Cardiac septum (tissue), 1 donor: ENCODE results near the gene SERP2. TPM values are rescaled to one million over a fixed set of nuclear protein-coding genes. Genes with fewer than 3 reads are reported as not detected.

Source experiments
- DNase-seq: peaks from one replicate; pipeline ENCODE4 v3.0.0-alpha.2; 2020; ENCODE audit warnings: low spot score
- intact Hi-C: fragments of 100-400 bp; cut with DNase I; formaldehyde crosslinking; loops from one replicate; pipeline ENCODE4 v1.14.0; 2022
- total RNA-seq: library from RNA; stranded (reverse); fragmentation: NEBNext Ultra II Directional; extraction: Animal tissue kit (Norgen Biotek cat#: 25700); gene quantifications from one replicate; pipeline ENCODE4 v1.2.1, GENCODE V29; 2021
- donor health status: DM: no; HTN: no; CAD: no.

SERP2 gene
- total RNA-seq, 1 donor from 2014 or later: 7.9 TPM

- DNase-seq: no peak
- intact Hi-C loops: no loop called here
Observed at GRCh38 chr13:44354331-44354730, 19.3 kb upstream of the SERP2 start.

DNA sequence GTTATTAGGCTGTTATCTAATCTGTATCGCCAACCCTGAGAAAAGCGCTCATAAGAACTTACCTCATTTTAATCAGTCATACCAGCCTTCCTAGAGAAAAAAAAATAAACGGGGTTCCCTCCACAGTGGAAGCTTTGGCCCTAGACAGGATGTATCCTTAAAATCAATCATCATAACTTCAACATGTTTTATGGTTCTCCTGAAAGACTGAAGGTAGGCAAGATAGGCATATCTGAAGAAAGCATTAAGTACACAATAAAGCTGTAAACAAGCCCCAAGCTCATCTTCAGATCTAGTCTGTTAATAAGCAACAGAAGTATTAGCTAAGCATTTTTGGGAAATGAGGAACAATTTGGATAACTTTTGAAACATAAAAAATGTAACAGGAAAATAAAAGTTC is 18.7 kb upstream of the SERP2 start:
- intact Hi-C loops: no loop called here
- no peak for DNase-seq

- intact Hi-C loops: no loop called here
- DNase-seq: no peak
Observed at GRCh38 chr13:44355621-44356020, 18.0 kb upstream of the SERP2 start.

- intact Hi-C loops: loop anchor here (5.0 kb wide), 1 partner anchor 48 kb away; no protein-coding TSS in a partner anchor
- DNase-seq: no peak
Observed at GRCh38 chr13:44359983-44360375, 13.6 kb upstream of the SERP2 start.

DNA sequence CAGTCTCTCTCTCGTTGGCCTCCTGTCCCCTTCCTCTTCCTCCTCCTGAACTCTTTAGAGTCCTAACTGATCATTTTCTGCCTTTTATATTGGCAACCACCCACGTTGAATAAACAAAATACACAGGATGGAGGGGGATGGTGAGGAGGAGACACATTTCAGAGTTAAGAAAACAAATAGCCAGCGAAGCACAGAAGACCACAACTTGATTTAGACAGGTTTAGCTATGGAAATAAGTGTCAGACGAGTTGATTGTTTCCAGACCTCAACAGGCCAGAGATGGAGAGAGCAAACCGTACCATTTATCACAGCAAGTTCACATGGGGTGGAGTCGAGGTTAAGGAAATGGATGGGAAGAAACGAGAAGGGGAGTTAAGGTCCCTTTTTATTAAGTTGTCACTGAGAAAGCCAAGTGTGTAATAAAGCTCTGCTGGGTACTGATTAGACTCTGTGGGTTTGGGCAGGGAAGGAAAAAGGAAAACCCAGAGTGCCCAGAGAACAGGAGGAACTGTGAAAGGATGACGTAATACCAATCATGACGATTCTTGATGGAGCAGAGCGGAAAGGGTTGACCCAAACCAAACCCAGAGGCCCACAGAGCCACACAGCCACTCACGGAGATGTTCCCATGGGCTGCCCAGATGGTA is 11.1 kb upstream of the SERP2 start:
- no peak for DNase-seq
- intact Hi-C loops: loop anchor here (5.0 kb wide), 1 partner anchor 50 kb away; no protein-coding TSS in a partner anchor

DNA sequence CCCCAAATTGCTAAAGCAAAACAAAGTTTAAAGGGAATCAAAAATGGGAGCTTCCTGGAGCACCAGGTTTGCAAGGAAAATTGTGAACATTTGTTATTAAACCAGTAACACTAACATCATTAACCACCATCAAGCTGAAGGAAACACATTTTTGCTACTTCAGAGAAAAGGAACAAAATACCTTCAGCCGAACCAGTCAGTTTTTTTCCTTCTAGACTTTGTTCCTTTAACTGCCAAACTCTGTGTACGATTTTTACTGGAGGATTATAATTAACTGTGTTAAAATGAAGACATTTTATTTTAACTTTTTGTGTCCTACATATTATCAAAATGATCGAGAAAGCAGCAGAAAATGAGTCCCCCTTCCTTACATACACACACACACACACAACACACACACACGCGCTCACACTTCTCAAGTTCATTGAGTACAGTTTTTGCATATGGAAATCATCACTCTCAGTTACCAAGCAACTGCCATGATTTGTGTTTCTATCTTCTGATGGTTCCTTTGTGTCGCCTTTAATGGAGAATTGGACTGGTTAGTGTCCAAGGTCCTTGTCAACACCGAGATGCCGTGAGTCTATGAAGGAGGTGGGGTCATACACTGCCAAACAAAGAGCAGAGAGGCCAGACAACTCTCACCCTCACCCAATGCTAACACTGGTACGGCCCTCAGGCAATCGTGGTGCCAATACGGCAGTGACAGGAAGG is 9.8 kb upstream of the SERP2 start:
- no peak for DNase-seq
- intact Hi-C loops: loop anchor here (5.0 kb wide), 1 partner anchor 51 kb away; no protein-coding TSS in a partner anchor

DNA sequence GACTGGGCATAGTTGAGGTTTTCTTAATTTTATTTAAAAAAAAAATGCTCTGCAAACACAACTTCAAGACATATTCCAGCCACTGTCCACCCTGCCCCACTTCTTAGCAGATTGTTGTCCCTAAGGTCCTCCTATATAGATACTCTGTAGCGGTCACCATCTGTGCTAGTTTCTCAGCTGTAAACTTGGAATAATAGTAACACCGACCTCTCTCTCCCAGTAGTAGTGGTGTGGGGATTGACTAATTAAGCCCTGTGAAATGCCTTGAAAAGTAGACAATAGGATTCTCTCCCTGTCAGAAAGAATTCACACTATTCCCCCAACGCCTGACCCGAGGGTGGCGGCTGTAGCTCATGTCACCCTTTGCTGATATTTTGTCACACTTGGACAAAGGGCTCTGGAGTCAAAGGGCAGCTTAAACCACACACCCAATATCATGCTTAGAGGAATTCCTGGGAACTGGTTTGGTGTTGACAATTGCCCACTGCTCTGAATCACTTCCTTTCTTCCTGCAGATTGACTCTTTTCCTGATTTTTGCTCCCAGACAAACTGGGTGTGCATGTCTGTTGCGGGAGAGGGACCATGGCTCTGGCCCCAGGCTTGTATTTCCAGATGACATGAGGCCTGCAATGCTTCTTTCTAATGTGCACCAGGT is 9.2 kb upstream of the SERP2 start:
- intact Hi-C loops: loop anchor here (5.0 kb wide), 1 partner anchor 52 kb away; no protein-coding TSS in a partner anchor
- DNase-seq: no peak

- intact Hi-C loops: no loop called here
- DNase-seq: no peak
Observed at GRCh38 chr13:44365008-44365407, 8.6 kb upstream of the SERP2 start.

DNA sequence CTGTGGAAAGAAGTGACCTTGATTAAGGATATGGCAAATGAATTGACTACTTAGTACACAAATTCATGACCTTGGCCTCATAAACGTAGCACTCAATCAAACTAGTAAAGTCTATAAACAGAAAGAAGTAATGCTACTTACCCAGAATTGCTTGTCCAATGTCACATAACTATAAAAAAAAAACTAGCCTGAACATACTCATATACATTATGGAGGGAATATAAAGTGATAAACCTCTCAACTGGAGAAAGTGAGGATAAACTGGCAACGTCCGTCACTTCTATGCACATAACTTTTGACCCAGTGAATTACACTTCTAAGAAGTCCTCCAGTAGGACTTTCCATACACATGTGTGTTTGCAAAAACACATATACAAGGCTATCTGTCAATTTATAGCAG is 7.7 kb upstream of the SERP2 start:
- DNase-seq: no peak
- intact Hi-C loops: no loop called here

DNA sequence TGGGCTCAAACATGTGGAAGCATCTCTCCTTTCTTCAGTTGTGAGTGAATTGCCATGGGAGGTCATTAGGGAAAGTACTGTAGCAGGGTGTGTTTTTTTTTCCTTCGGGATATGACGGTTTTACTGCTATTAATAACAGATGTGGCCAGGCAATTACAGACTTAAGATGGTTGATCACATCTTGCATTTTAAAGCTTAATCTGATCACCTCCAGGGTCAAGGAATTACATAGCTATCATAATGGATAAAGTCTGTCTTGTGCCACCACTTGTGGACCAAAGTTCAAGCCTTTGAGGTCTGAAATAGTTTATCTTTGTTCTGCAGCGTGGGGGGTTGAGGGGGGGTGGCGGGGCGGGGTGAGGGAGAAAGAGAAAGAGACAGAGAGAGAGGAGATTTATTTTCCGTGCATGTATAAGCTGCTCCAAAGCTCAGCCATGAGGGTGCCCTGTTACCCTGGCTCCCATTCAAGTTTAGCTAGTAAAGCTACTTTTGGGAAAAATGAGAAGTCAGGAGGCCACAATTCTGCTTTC is 5.5 kb upstream of the SERP2 start:
- intact Hi-C loops: no loop called here
- no peak for DNase-seq

- no peak for DNase-seq
- intact Hi-C loops: no loop called here
Observed at GRCh38 chr13:44368599-44369368, 4.8 kb upstream of the SERP2 start.

DNA sequence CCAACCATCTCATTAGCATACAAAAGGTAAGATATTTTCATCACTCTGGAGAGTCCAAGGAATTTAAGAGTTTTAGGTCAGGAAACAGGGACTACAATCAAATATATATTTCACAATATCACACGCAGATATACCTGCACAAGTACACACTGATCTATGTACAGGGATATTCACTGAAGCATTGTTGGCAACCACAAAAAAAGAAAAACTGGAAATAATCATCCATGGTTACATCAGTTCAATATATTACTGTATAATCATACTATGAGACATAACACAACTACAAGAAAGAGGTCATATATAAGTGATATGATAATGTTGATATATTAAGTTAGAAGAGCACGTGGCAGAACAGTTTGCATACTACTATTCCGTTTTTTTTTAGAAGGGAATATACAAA is 2.2 kb upstream of the SERP2 start:
- no peak for DNase-seq
- intact Hi-C loops: loop anchor here (5.0 kb wide), 2 partner anchors 61 to 64 kb away; no protein-coding TSS in a partner anchor

DNA sequence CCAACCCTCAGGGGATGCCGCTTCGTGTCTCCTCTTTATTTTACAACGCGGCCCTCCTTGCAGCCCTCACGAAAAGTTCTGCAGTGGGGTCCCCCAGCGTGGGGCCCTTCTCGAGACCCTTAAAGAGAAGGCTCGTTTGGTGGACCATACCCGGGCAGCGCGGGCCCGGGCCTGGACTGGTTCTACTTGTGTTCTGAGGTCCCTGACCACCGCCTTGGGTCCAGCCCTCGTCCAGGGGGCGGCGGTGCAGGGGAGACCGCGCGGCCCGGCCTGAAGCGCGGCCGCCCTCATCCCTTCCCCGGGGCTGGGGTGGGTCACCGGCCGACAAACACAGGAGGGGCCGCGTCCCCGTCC is 400 bp upstream of the SERP2 start:
- intact Hi-C loops: loop anchor here (5.0 kb wide), 2 partner anchors 59 to 66 kb away; no protein-coding TSS in a partner anchor
- no peak for DNase-seq

- no peak for DNase-seq
- intact Hi-C loops: loop anchor here (5.0 kb wide), 2 partner anchors 58 to 67 kb away; no protein-coding TSS in a partner anchor
Observed at GRCh38 chr13:44374348-44374712, 706 bp downstream of the SERP2 start.

DNA sequence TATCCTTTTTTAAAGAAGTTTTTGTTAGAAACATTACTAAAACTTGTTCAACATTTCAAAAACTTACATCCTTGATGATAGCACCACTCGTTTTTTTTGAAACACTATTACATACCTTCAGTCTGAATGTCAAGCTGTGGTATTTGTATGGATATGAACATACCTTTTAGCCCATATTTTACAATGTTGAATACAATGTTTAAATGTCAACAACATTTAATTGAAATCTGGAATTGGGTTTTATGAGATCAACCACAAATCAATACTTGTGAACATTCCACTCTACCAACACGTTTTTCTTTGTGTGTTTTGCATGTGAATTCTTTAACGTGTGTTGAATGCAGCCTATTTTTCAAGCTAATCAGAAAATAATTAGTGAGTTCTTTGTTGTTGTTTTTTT is 4.7 kb downstream of the SERP2 start:
- intact Hi-C loops: no loop called here
- DNase-seq: no peak

- no peak for DNase-seq
- intact Hi-C loops: no loop called here
Observed at GRCh38 chr13:44379885-44380284, 6.3 kb downstream of the SERP2 start.

DNA sequence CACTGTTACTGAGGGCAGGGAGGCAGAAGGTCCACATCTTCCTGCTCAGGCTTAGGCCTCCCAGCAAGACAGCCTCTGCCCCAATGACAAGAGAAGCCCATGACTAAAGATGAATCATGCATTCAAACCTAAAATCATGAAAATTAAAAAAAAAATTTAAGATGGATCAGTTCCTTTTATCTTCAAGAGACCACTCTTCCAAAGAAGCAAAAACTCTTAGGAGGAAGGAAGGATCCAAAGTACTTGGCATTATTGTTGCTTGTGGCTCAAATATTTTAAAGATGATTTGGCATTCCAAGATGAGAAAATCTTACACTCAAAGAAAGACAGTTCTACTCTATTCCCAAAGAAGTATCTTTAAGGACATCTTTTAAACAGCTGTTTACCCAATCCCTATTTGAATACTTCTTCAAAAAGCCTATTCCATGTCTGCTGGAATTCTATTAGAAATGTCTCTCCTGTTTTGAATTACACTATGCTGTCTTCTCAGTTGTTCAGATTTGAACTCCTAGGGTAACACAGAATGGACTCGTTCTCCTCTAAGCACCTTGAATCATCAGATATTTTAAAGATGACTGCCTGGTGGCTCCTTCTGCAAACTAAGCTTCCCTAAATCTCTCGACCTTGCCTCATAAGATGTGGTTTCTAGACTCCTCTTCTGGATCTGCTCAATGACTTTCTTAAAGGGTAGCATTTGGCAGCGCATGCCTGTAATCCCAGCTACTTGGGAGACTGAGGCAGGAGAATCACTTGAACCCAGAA is 7.0 kb downstream of the SERP2 start:
- intact Hi-C loops: no loop called here
- no peak for DNase-seq

DNA sequence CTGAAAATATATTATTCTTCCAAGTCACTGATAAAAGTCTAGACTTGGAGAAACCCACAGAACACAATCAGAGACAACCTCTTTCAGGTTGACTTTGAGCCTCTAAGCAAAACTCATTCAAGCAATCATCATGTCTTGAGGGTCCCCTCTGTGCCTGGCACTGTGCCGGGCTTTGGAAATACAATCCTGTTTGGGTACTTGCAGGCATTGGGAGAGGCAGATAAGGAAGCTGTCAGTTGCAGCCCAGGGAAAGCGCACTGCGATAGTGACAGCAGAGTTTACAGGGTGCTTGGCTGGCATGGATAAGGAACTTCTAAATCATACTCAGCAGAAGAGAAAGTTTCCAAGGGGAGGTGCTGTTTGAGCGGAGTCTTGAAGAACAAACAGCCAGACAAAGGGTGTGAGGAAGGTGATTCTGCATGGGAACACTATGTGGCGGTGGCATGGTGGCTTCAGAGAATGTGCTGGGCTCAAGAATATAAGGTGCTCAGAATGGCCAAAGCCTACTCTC is 9.1 kb downstream of the SERP2 start:
- intact Hi-C loops: no loop called here
- no peak for DNase-seq

GRCh38 chr13:44383945-44384344 is 10.3 kb downstream of the SERP2 start:
- intact Hi-C loops: no loop called here
- no peak for DNase-seq
